ENCODE data around the gene PKD1. TPM values are rescaled to one million over a fixed set of nuclear protein-coding genes. Genes with fewer than 3 reads are reported as not detected.

The PKD1 gene
- total and polyA plus RNA-seq, 8 donors: 29.8 to 127 (median 44.2) TPM

DNA sequence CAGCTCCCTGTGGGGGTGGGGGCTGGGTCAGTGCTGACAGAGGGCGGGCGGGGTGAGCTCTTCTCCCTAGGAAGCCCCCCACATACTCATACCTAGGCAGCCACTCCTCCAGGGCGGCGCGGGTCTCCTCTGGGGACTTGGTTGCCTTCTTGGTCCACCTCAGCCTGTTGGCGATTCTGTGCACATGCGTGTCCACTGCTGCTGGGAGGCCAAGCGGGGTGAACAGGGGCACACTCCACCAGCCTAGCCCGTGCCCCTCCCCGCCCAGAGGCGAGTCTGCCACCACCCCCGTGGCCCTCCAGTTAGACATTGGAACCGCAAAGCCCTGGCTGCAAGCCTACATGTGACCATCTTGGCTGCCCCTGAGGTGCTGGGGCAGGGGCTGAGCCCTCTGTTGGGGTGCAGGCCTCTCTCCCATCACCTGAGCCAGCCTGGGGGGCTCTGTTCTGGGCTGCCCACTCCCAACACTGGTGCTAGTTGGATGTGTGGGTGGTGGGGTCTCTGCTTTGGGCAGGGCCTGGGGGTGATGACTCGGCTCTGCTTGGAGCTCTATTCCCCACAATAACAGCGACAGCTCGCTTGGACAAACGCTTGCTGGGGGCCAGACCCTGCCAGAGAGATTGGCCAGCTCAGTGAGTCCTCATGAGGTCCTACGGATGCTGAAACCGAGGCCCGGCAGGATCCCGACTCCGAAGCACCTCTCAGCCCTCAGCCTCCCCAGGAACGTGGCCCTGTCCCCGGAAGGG lies 95.5 kb downstream of the PKD1 start:
- 87 to 88% methylated on average over 24 of the region's 24 CpGs for WGBS, 2 donors
- FAIRE-seq (no peak), DNase-seq (peak in 1 of 6 donors; percentile 72), ATAC-seq (no peak)
- H3K27me3 ChIP-seq: no peaks in the 10 kb centered on the region
- peak overlapping the region in 1 of 4 donors; percentile 28 for H3K27ac ChIP-seq
- no peak overlapping the region for H3K4me3 ChIP-seq
- no peaks in the 10 kb centered on the region for H3K9me3 ChIP-seq
- TF ChIP-seq, protein P1, sequence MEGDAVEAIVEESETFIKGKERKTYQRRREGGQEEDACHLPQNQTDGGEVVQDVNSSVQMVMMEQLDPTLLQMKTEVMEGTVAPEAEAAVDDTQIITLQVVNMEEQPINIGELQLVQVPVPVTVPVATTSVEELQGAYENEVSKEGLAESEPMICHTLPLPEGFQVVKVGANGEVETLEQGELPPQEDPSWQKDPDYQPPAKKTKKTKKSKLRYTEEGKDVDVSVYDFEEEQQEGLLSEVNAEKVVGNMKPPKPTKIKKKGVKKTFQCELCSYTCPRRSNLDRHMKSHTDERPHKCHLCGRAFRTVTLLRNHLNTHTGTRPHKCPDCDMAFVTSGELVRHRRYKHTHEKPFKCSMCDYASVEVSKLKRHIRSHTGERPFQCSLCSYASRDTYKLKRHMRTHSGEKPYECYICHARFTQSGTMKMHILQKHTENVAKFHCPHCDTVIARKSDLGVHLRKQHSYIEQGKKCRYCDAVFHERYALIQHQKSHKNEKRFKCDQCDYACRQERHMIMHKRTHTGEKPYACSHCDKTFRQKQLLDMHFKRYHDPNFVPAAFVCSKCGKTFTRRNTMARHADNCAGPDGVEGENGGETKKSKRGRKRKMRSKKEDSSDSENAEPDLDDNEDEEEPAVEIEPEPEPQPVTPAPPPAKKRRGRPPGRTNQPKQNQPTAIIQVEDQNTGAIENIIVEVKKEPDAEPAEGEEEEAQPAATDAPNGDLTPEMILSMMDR (IDR thresholded peaks at IDR 0.05): no peak
- no peaks in the 10 kb centered on the region for H3K36me3 ChIP-seq
- H3K4me1 ChIP-seq: no peaks in the 10 kb centered on the region
- intact Hi-C loops (cut with DNase I): no loop called here

DNA sequence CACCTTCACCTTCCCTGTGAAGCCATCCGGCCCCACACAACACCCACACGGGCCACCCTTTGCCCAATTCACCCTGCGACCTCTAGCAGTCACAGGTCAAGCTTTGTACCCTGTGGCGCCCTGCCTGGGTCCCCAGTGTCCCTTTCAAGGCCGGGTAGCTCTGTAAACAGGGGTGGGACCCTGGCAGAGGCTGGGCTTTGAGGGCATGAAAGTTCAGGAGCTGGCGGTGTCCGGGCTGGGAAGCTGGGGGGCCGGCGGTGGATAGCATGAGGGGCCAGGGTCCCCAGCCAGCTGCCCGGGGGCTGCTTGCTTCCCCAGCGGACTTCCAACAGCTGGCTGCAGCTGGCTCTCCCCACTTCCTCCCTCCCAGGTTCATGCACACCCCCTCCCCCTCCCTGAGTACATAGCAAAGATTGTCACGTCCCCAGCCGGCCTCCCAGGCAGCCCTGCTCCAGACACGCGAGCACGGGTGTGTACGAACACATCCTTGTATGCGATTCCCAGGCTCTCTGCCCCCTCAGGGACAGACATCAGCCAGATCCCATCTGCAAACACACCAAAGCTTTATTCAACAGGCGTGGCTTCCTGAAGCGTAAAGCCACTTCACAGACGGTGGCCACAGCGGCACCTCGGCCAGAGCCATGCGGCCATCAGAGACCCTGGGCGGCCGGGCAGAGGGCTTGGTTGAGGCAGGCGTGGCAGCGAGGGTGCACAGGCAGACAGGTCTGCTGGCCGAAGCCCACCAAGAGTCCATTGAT lies 96.2 kb downstream of the PKD1 start:
- TF ChIP-seq, protein P1 (IDR thresholded peaks at IDR 0.05): no peak
- peak overlapping the region in 2 of 4 donors; percentile 19 to 39 for H3K27ac ChIP-seq
- FAIRE-seq (no peak), ATAC-seq (peak; percentile 26 to 56 (median 42)), DNase-seq (peak in 2 of 6 donors; percentile 45 to 81)
- H3K4me1 ChIP-seq: no peaks in the 10 kb centered on the region
- H3K27me3 ChIP-seq: no peaks in the 10 kb centered on the region
- no peaks in the 10 kb centered on the region for H3K36me3 ChIP-seq
- intact Hi-C loops (cut with DNase I): no loop called here
- WGBS, 2 donors: 75% methylated on average over 25 to 29 of the region's 29 CpGs
- no peaks in the 10 kb centered on the region for H3K9me3 ChIP-seq
- H3K4me3 ChIP-seq: no peak overlapping the region

Small RNAs within 50 kb of the gene (microRNA-seq; reads per million reads assigned to microRNA genes)
- gene MIR1225 (0 to 1.5 reads per million in 2 donors), gene MIR3180-5 (0 reads per million in 2 donors), gene MIR4516 (0 reads per million in 2 donors), gene MIR6511B1 (0 reads per million in 2 donors)

Other genes with a start within 250 kb of the PKD1 start
- gene HS3ST6, start 217.5 kb downstream of the PKD1 start, total RNA-seq: not detected
- under 1 TPM in 1 of 2 donors, not detected in 1; 0.11 TPM for gene HS3ST6, start 217.5 kb downstream of the PKD1 start, polyA plus RNA-seq
- gene MSRB1, start 192.7 kb downstream of the PKD1 start, total RNA-seq: 10 to 100 TPM; 29.7 to 77.4 (median 57.0) TPM
- gene MSRB1, start 192.7 kb downstream of the PKD1 start, polyA plus RNA-seq: 10 to 100 TPM; 47.0 to 94.4 TPM
- 10 to 100 TPM in 3 of 6 donors, under 1 TPM in 2, not detected in 1; 0.09 to 35.3 (median 11.0) TPM for gene RPL3L, start 181.2 kb downstream of the PKD1 start, total RNA-seq
- 10 to 100 TPM in 1 of 2 donors, under 1 TPM in 1; 0.05 to 11.3 TPM for gene RPL3L, start 181.2 kb downstream of the PKD1 start, polyA plus RNA-seq
- 10 to 100 TPM; 54.0 to 72.1 (median 58.7) TPM for gene NDUFB10, start 176.4 kb downstream of the PKD1 start, total RNA-seq
- gene NDUFB10, start 176.4 kb downstream of the PKD1 start, polyA plus RNA-seq: 100 to 1,000 TPM in 1 of 2 donors, 10 to 100 TPM in 1; 84.2 to 108 TPM
- gene RPS2, start 171.1 kb downstream of the PKD1 start, total RNA-seq: 1,000 to 10,000 TPM; 1,316 to 3,013 (median 1,806) TPM
- gene RPS2, start 171.1 kb downstream of the PKD1 start, polyA plus RNA-seq: 1,000 to 10,000 TPM; 1,574 to 3,219 TPM
- gene RNF151, start 169.0 kb downstream of the PKD1 start, total RNA-seq: not detected
- gene RNF151, start 169.0 kb downstream of the PKD1 start, polyA plus RNA-seq: under 1 TPM; 0.12 to 0.61 TPM
- 10 to 100 TPM; 14.7 to 23.5 (median 19.4) TPM for gene TBL3, start 163.8 kb downstream of the PKD1 start, total RNA-seq
- 10 to 100 TPM; 55.8 to 63.7 TPM for gene TBL3, start 163.8 kb downstream of the PKD1 start, polyA plus RNA-seq
- gene NOXO1, start 154.4 kb downstream of the PKD1 start, total RNA-seq: under 1 TPM in 5 of 6 donors, not detected in 1; 0.35 to 0.69 (median 0.52) TPM
- gene NOXO1, start 154.4 kb downstream of the PKD1 start, polyA plus RNA-seq: 1 to 10 TPM in 1 of 2 donors, under 1 TPM in 1; 0.70 to 1.6 TPM
- 10 to 100 TPM; 17.1 to 31.9 (median 25.9) TPM for gene GFER, start 151.7 kb downstream of the PKD1 start, total RNA-seq
- 10 to 100 TPM; 25.7 to 62.0 TPM for gene GFER, start 151.7 kb downstream of the PKD1 start, polyA plus RNA-seq
- 1 to 10 TPM in 1 of 6 donors, under 1 TPM in 5; 0.19 to 1.5 (median 0.55) TPM for gene SYNGR3, start 145.9 kb downstream of the PKD1 start, total RNA-seq
- 1 to 10 TPM in 1 of 2 donors, under 1 TPM in 1; 0.57 to 3.1 TPM for gene SYNGR3, start 145.9 kb downstream of the PKD1 start, polyA plus RNA-seq
- 10 to 100 TPM; 26.0 to 93.6 (median 42.4) TPM for gene ZNF598, start 126.1 kb downstream of the PKD1 start, total RNA-seq
- gene ZNF598, start 126.1 kb downstream of the PKD1 start, polyA plus RNA-seq: 10 to 100 TPM; 71.0 to 73.5 TPM
- gene NPW, start 116.1 kb downstream of the PKD1 start, total RNA-seq: 1 to 10 TPM in 2 of 6 donors, under 1 TPM in 4; 0.43 to 1.9 (median 0.50) TPM
- 1 to 10 TPM; 1.3 to 2.7 TPM for gene NPW, start 116.1 kb downstream of the PKD1 start, polyA plus RNA-seq
- gene NHERF2, start 109.0 kb downstream of the PKD1 start, total RNA-seq: 10 to 100 TPM; 14.7 to 28.9 (median 23.0) TPM
- gene NHERF2, start 109.0 kb downstream of the PKD1 start, polyA plus RNA-seq: 100 to 1,000 TPM in 1 of 2 donors, 10 to 100 TPM in 1; 60.7 to 144 TPM
- gene NTHL1, start 88.1 kb downstream of the PKD1 start, total RNA-seq: 10 to 100 TPM in 1 of 6 donors, 1 to 10 TPM in 5; 5.2 to 10.4 (median 8.4) TPM
- 10 to 100 TPM; 22.1 to 22.8 TPM for gene NTHL1, start 88.1 kb downstream of the PKD1 start, polyA plus RNA-seq
- 10 to 100 TPM; 51.0 to 91.7 (median 77.6) TPM for gene TSC2, start 87.9 kb downstream of the PKD1 start, total RNA-seq
- gene TSC2, start 87.9 kb downstream of the PKD1 start, polyA plus RNA-seq: 100 to 1,000 TPM; 119 to 172 TPM
- gene RAB26, start 12.7 kb upstream of the PKD1 start, total RNA-seq: 10 to 100 TPM; 19.2 to 36.8 (median 28.4) TPM
- 100 to 1,000 TPM; 161 to 255 TPM for gene RAB26, start 12.7 kb upstream of the PKD1 start, polyA plus RNA-seq
- gene TRAF7, start 19.9 kb upstream of the PKD1 start, total RNA-seq: 10 to 100 TPM; 25.3 to 45.1 (median 40.8) TPM
- 10 to 100 TPM; 24.5 to 30.1 TPM for gene TRAF7, start 19.9 kb upstream of the PKD1 start, polyA plus RNA-seq
- 1 to 10 TPM in 2 of 6 donors, under 1 TPM in 4; 0.61 to 1.7 (median 0.81) TPM for gene CASKIN1, start 60.7 kb upstream of the PKD1 start, total RNA-seq
- gene CASKIN1, start 60.7 kb upstream of the PKD1 start, polyA plus RNA-seq: 1 to 10 TPM; 1.5 to 2.1 TPM
- 10 to 100 TPM; 16.6 to 27.0 (median 19.1) TPM for gene MLST8, start 69.6 kb upstream of the PKD1 start, total RNA-seq
- 10 to 100 TPM; 59.3 to 62.8 TPM for gene MLST8, start 69.6 kb upstream of the PKD1 start, polyA plus RNA-seq
- 1 to 10 TPM; 1.0 to 2.4 (median 2.0) TPM for gene BRICD5, start 75.0 kb upstream of the PKD1 start, total RNA-seq
- gene BRICD5, start 75.0 kb upstream of the PKD1 start, polyA plus RNA-seq: 10 to 100 TPM in 1 of 2 donors, 1 to 10 TPM in 1; 8.9 to 24.5 TPM
- 1 to 10 TPM; 2.9 to 5.8 (median 3.7) TPM for gene PGP, start 78.9 kb upstream of the PKD1 start, total RNA-seq
- 10 to 100 TPM in 1 of 2 donors, 1 to 10 TPM in 1; 8.9 to 10.2 TPM for gene PGP, start 78.9 kb upstream of the PKD1 start, polyA plus RNA-seq
- gene E4F1, start 87.7 kb upstream of the PKD1 start, total RNA-seq: 10 to 100 TPM in 2 of 6 donors, 1 to 10 TPM in 4; 8.7 to 13.2 (median 9.4) TPM
- 10 to 100 TPM; 47.8 to 48.4 TPM for gene E4F1, start 87.7 kb upstream of the PKD1 start, polyA plus RNA-seq
- 1 to 10 TPM in 1 of 6 donors, under 1 TPM in 5; 0.31 to 1.3 (median 0.67) TPM for gene DNASE1L2, start 100.5 kb upstream of the PKD1 start, total RNA-seq
- 1 to 10 TPM; 3.4 to 4.9 TPM for gene DNASE1L2, start 100.5 kb upstream of the PKD1 start, polyA plus RNA-seq
- gene ECI1, start 115.7 kb upstream of the PKD1 start, total RNA-seq: 10 to 100 TPM; 31.9 to 64.4 (median 36.3) TPM
- 10 to 100 TPM; 51.1 to 72.5 TPM for gene ECI1, start 115.7 kb upstream of the PKD1 start, polyA plus RNA-seq
- 10 to 100 TPM; 36.0 to 66.2 (median 50.3) TPM for gene RNPS1, start 132.2 kb upstream of the PKD1 start, total RNA-seq
- 100 to 1,000 TPM in 1 of 2 donors, 10 to 100 TPM in 1; 56.0 to 103 TPM for gene RNPS1, start 132.2 kb upstream of the PKD1 start, polyA plus RNA-seq
- gene ABCA3, start 204.8 kb upstream of the PKD1 start, total RNA-seq: 10 to 100 TPM; 12.7 to 26.5 (median 16.5) TPM
- gene ABCA3, start 204.8 kb upstream of the PKD1 start, polyA plus RNA-seq: 10 to 100 TPM; 22.6 to 22.8 TPM